ENCODE measurements around the gene C14orf180.
A peak's percentile ranks its signal among the peaks of the same experiment; 100 is the strongest.

Gene C14orf180

GRCh38 chr14:104598039-104598909, 18.7 kb downstream of the C14orf180 start:
- Mint-ChIP-seq H3K4me1 (no peaks in the 10 kb centered on the region), H3K4me3 (no peak overlapping the region)

GRCh38 chr14:104598910-104599273, 19.3 kb downstream of the C14orf180 start:
- H3K4me1 Mint-ChIP-seq: peaks cover 3% of the 10 kb centered on the region
- ATAC-seq: no peak
- no peaks in the 10 kb centered on the region for H3K36me3 Mint-ChIP-seq
- H3K27ac Mint-ChIP-seq: no peak overlapping the region
- DNase-seq (ENCODE audit: low spot score in 2 of 2): no peak
- H3K9me3 Mint-ChIP-seq: no peaks in the 10 kb centered on the region
- no peak overlapping the region for H3K4me3 Mint-ChIP-seq

More at GRCh38 chr14:104598039-104598909, 18.7 kb downstream of the C14orf180 start:
- no peak overlapping the region for H3K27ac Mint-ChIP-seq
- no peaks in the 10 kb centered on the region for H3K36me3 Mint-ChIP-seq
- ATAC-seq (no peak), DNase-seq (ENCODE audit: low spot score in 2 of 2) (no peak)
- H3K9me3 Mint-ChIP-seq: no peaks in the 10 kb centered on the region

- H3K9me3 Mint-ChIP-seq: no peaks in the 10 kb centered on the region
- ATAC-seq (no peak), DNase-seq (ENCODE audit: low spot score in 2 of 2) (no peak)
- no peaks in the 10 kb centered on the region for H3K36me3 Mint-ChIP-seq
- H3K4me3 Mint-ChIP-seq: no peak overlapping the region
- H3K4me1 Mint-ChIP-seq: peaks cover 8% of the 10 kb centered on the region
- H3K27ac Mint-ChIP-seq: no peak overlapping the region
These were observed 19.9 kb downstream of the C14orf180 start for GRCh38 chr14:104599446-104599845.

- Mint-ChIP-seq H3K4me1 (peaks cover 8% of the 10 kb centered on the region), H3K36me3 (no peaks in the 10 kb centered on the region), H3K27ac (no peak overlapping the region), H3K4me3 (no peak overlapping the region), H3K9me3 (no peaks in the 10 kb centered on the region)
- ATAC-seq (no peak), DNase-seq (ENCODE audit: low spot score in 2 of 2) (no peak)
These were observed 20.6 kb downstream of the C14orf180 start for GRCh38 chr14:104600141-104600643.

GRCh38 chr14:104600805-104601204, 21.2 kb downstream of the C14orf180 start:
- no peak for DNase-seq (ENCODE audit: low spot score in 2 of 2)
- no peaks in the 10 kb centered on the region for H3K9me3 Mint-ChIP-seq
- H3K36me3 Mint-ChIP-seq: no peaks in the 10 kb centered on the region
- no peak for ATAC-seq
- peaks cover 8% of the 10 kb centered on the region for H3K4me1 Mint-ChIP-seq
- H3K4me3 Mint-ChIP-seq: no peak overlapping the region
- no peak overlapping the region for H3K27ac Mint-ChIP-seq

- Mint-ChIP-seq H3K36me3 (no peaks in the 10 kb centered on the region), H3K4me3 (no peak overlapping the region), H3K4me1 (peaks cover 8% of the 10 kb centered on the region), H3K9me3 (no peaks in the 10 kb centered on the region), H3K27ac (no peak overlapping the region)
- no peak for DNase-seq (ENCODE audit: low spot score in 2 of 2)
- no peak for ATAC-seq
These were observed 22.2 kb downstream of the C14orf180 start for GRCh38 chr14:104601786-104602185.

GRCh38 chr14:104602315-104602932, 22.9 kb downstream of the C14orf180 start:
- Mint-ChIP-seq H3K36me3 (no peaks in the 10 kb centered on the region), H3K4me1 (peaks cover 8% of the 10 kb centered on the region), H3K27ac (no peak overlapping the region), H3K4me3 (no peak overlapping the region), H3K9me3 (no peaks in the 10 kb centered on the region)
- ATAC-seq (peak; percentile 20), DNase-seq (ENCODE audit: low spot score in 2 of 2) (no peak)

- H3K27ac Mint-ChIP-seq: no peak overlapping the region
- H3K4me3 Mint-ChIP-seq: no peak overlapping the region
- no peaks in the 10 kb centered on the region for H3K36me3 Mint-ChIP-seq
- H3K4me1 Mint-ChIP-seq: peaks cover 8% of the 10 kb centered on the region
- no peaks in the 10 kb centered on the region for H3K9me3 Mint-ChIP-seq
- ATAC-seq: no peak
- DNase-seq (ENCODE audit: low spot score in 2 of 2): no peak
These were observed 23.4 kb downstream of the C14orf180 start for GRCh38 chr14:104602933-104603325.

GRCh38 chr14:104603711-104604401, 24.3 kb downstream of the C14orf180 start:
- H3K27ac Mint-ChIP-seq: no peak overlapping the region

GRCh38 chr14:104604458-104605449, 25.2 kb downstream of the C14orf180 start, which contains the start of gene TMEM179:
Gene TMEM179 (minus strand): TSS chr14:104604772. CDS start chr14:104604741, 31 bp downstream.
- no peak within 1 kb of the TSS for H3K4me3 Mint-ChIP-seq

More at GRCh38 chr14:104603711-104604401, 24.3 kb downstream of the C14orf180 start:
- no peaks in the 10 kb centered on the region for H3K36me3 Mint-ChIP-seq
- DNase-seq (ENCODE audit: low spot score in 2 of 2): no peak
- ATAC-seq: no peak
- H3K9me3 Mint-ChIP-seq: no peaks in the 10 kb centered on the region
- H3K4me1 Mint-ChIP-seq: peaks cover 8% of the 10 kb centered on the region
- no peak overlapping the region for H3K4me3 Mint-ChIP-seq

GRCh38 chr14:104609666-104610065, 30.1 kb downstream of the C14orf180 start:
- no peak for DNase-seq (ENCODE audit: low spot score in 2 of 2)
- H3K36me3 Mint-ChIP-seq: no peaks in the 10 kb centered on the region
- ATAC-seq: no peak
- no peak overlapping the region for H3K27ac Mint-ChIP-seq
- H3K9me3 Mint-ChIP-seq: no peaks in the 10 kb centered on the region
- H3K4me3 Mint-ChIP-seq: no peak overlapping the region
- H3K4me1 Mint-ChIP-seq: no peaks in the 10 kb centered on the region

More at GRCh38 chr14:104604458-104605449, 25.2 kb downstream of the C14orf180 start, which contains the start of gene TMEM179:
- ATAC-seq (no peak), DNase-seq (ENCODE audit: low spot score in 2 of 2) (no peak)
- Mint-ChIP-seq H3K36me3 (no peaks in the 10 kb centered on the region), H3K9me3 (no peaks in the 10 kb centered on the region), H3K27ac (no peak within 1 kb of the TSS), H3K4me1 (peaks cover 8% of the 10 kb centered on the region)

GRCh38 chr14:104610749-104611310, 31.3 kb downstream of the C14orf180 start:
- H3K27ac Mint-ChIP-seq: no peak overlapping the region
- DNase-seq (ENCODE audit: low spot score in 2 of 2): no peak

GRCh38 chr14:104611881-104612280, 32.3 kb downstream of the C14orf180 start:
- Mint-ChIP-seq H3K4me1 (no peaks in the 10 kb centered on the region), H3K4me3 (no peak overlapping the region), H3K36me3 (no peaks in the 10 kb centered on the region), H3K9me3 (no peaks in the 10 kb centered on the region), H3K27ac (no peak overlapping the region)
- no peak for ATAC-seq
- no peak for DNase-seq (ENCODE audit: low spot score in 2 of 2)

More at GRCh38 chr14:104610749-104611310, 31.3 kb downstream of the C14orf180 start:
- H3K9me3 Mint-ChIP-seq: no peaks in the 10 kb centered on the region
- no peaks in the 10 kb centered on the region for H3K36me3 Mint-ChIP-seq
- no peak overlapping the region for H3K4me3 Mint-ChIP-seq
- no peaks in the 10 kb centered on the region for H3K4me1 Mint-ChIP-seq
- ATAC-seq: no peak

Measured in stimulated activated effector memory CD8-positive, alpha-beta T cell treated with anti-CD3 and anti-CD28 coated beads, Interleukin-12 subunit alpha, Interleukin-12 subunit beta, amount 100 ng/mL, for 72 hours (primary cell).